IPS-18a (cell line): ENCODE measurements around the gene ZNF236.

Experiments used
- H3K27ac ChIP-seq: one replicate; pipeline ENCODE4 v1.5.1; 2013; ENCODE audit warnings: low read length
- H3K27me3 ChIP-seq: one replicate; pipeline ENCODE4 v1.6.1; 2013; ENCODE audit warnings: mild to moderate bottlenecking, low read length; ENCODE audit not compliant: control insufficient read depth, insufficient read depth
- H3K36me3 ChIP-seq: one replicate; pipeline ENCODE4 v1.6.1; 2013; ENCODE audit warnings: low read depth, low read length; ENCODE audit not compliant: control insufficient read depth
- H3K4me1 ChIP-seq: one replicate; pipeline ENCODE4 v1.6.1; 2013; ENCODE audit warnings: low read depth, low read length; ENCODE audit not compliant: control insufficient read depth
- H3K4me3 ChIP-seq: one replicate; pipeline ENCODE4 v1.5.1; 2013; ENCODE audit warnings: low read length
- H3K9ac ChIP-seq: one replicate; pipeline ENCODE4 v1.6.1; 2013; ENCODE audit warnings: mild to moderate bottlenecking, low read length, moderate library complexity
- H3K9me3 ChIP-seq: one replicate; pipeline ENCODE4 v1.6.1; 2013; ENCODE audit warnings: low read depth, low read length; ENCODE audit not compliant: control insufficient read depth

Gene ZNF236

DNA sequence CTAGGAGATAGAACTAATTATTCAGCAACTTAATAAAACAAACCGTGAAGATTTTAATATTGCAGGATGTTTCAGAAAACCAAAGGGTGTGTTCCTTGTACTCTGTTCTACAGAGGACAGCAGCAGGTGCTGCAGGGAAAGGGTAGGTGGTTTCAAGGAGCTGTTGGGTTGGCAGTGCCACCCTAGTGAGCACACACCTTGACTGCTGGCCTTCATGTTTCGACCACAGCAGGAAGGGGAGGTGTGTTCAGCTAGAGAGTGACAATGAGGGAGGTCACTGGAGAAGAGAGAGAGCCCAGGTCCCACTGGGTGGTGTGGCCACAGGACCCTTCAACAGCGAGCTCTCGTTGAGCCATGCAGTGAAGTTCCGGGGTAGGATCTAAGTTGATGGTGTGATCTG, 98.6 kb downstream of the ZNF236 start:
- Histone ChIP-seq H3K9ac (no peak overlapping the region), H3K27me3 (no peaks in the 10 kb centered on the region), H3K27ac (no peak overlapping the region), H3K9me3 (no peaks in the 10 kb centered on the region), H3K4me1 (no peaks in the 10 kb centered on the region), H3K4me3 (no peak overlapping the region), H3K36me3 (peaks cover 26% of the 10 kb centered on the region)

DNA sequence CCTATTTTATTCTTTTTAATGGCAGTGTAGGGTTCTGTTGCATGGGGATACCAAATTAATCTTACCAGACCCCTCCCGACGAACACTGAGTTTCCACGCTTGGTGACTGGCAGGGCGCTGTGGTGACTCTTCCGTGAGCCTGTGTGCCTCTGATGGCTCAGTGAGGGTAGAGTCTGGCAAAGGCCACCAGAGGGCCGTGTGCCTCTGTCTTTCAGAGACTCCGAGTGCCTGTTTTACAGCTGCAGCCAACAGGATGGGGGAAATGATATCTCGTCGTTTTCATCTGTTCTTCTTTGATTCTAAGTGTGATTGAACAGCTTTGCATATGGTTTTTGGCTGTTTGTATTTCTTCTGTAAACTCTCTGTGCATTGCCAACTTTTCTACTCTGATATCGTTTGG, 99.8 kb downstream of the ZNF236 start:
- no peaks in the 10 kb centered on the region for H3K9me3 ChIP-seq
- H3K9ac ChIP-seq, result no peak overlapping the region
- H3K36me3 ChIP-seq, result peaks cover 23% of the 10 kb centered on the region
- no peak overlapping the region for H3K27ac ChIP-seq
- no peaks in the 10 kb centered on the region for H3K27me3 ChIP-seq
- H3K4me1 ChIP-seq, result no peaks in the 10 kb centered on the region
- H3K4me3 ChIP-seq, result no peak overlapping the region

DNA sequence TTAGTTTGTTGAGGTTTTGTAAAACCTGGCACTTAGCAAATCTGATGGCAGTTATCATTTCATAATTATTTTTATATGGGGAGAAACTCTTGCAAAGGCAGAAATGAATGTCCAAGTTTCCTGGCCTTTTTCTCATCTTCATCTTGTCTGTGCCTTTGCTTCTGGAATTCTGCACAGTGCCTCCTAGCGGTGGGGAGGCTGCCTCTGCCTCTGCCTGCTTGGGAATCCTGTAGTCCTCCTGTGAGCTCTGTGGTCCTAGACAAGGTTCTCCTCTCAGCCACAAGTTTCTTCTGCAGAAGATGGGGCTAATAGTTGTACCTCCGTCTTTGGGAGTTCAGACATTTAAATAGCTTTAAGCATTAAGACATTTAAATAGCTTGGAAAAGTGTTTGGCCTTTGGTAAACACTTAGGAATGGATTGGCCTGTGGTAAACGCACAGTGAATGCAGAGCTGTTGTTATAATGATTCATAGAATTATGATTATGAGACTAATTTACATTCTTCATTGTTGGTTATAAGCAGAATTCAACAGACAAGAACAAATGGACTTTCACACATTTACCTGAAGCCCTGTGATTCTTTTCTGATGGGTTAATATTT, 101.2 kb downstream of the ZNF236 start:
- H3K36me3 ChIP-seq, result peaks cover 30% of the 10 kb centered on the region
- H3K4me3 ChIP-seq, result no peak overlapping the region

DNA sequence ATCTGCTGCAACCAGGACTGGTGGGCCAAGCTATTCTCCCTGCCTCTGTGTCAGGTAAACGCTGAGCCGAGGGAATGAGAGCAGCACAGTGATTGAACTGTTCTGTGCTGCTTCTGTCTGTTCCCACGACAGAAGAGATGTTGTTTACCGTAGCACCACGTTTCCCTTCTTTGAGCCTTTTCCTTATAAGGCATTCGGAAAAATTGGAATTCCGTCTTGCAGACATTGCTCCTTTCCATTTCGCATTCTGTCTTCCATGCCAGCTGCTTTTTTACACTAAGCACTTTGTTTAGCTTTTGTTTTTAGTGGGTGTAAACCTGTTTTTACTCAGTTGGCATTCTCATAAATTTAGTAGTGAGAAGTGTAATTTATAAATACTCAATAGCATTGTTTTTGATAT, 103.1 kb downstream of the ZNF236 start:
- no peaks in the 10 kb centered on the region for H3K4me1 ChIP-seq
- H3K9me3 ChIP-seq, result no peaks in the 10 kb centered on the region
- H3K4me3 ChIP-seq, result no peak overlapping the region
- H3K27ac ChIP-seq, result no peak overlapping the region
- H3K9ac ChIP-seq, result no peak overlapping the region
- H3K27me3 ChIP-seq, result no peaks in the 10 kb centered on the region
- peaks cover 32% of the 10 kb centered on the region for H3K36me3 ChIP-seq

More for the DNA sequence above, 101.2 kb downstream of the ZNF236 start:
- Histone ChIP-seq H3K9me3 (no peaks in the 10 kb centered on the region), H3K27ac (no peak overlapping the region), H3K9ac (no peak overlapping the region), H3K4me1 (no peaks in the 10 kb centered on the region), H3K27me3 (no peaks in the 10 kb centered on the region)

DNA sequence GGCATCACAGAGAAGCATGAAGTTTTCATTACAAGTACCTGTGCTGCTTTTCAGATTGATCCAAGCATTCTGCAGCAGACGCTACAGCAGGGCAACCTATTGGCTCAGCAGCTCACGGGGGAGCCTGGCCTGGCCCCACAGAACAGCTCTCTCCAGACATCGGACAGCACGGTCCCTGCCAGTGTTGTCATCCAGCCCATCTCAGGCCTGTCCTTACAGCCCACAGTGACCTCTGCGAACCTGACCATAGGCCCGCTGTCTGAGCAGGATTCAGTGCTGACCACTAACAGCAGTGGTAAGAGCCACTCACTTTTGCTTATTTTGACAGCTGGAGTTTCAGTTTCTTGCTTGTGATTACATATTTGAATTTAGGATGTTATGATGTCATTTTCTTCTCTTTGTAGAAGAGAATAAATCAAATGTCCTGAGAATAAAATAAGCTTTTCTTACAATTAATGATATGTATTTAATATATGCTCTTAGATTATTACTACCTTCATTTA, 104.9 kb downstream of the ZNF236 start:
- Histone ChIP-seq H3K27ac (no peak overlapping the region), H3K9ac (no peak overlapping the region), H3K9me3 (no peaks in the 10 kb centered on the region), H3K4me3 (no peak overlapping the region), H3K36me3 (peaks cover 35% of the 10 kb centered on the region), H3K27me3 (no peaks in the 10 kb centered on the region), H3K4me1 (no peaks in the 10 kb centered on the region)

DNA sequence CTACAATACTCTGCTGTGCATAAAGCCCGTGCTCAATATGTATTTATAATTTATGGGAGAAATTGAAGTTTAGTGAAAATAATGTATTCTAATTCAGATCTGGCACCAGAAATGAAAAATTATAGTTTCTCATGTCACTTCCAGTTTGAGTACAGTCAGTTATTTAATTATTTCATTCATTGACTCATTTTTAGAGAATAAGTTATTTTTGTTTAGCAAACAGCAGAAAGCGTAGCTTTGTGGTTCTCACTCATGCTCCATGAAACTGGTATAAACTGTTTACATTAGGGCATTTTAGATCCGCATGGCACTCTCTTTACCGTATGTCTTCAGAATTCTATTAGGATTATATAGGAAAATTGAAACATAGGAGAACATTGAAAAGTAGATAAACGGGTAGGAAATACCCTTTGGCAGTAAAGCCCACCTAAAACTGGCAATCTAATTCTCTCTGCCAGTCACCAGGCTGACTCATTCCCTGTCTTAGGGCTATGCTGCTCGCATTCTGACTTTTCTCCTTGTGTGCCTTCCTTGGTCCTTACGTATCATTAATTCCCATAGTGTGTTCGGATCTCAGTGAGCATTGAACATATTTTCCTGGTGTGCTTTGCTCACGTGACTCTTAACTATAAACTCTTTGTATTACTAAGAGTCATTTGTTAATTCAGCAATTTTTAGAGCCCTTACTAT, 106.0 kb downstream of the ZNF236 start:
- Histone ChIP-seq H3K9me3 (no peaks in the 10 kb centered on the region), H3K27ac (no peak overlapping the region), H3K4me1 (no peaks in the 10 kb centered on the region), H3K36me3 (peaks cover 35% of the 10 kb centered on the region), H3K9ac (no peak overlapping the region), H3K27me3 (no peaks in the 10 kb centered on the region), H3K4me3 (no peak overlapping the region)

DNA sequence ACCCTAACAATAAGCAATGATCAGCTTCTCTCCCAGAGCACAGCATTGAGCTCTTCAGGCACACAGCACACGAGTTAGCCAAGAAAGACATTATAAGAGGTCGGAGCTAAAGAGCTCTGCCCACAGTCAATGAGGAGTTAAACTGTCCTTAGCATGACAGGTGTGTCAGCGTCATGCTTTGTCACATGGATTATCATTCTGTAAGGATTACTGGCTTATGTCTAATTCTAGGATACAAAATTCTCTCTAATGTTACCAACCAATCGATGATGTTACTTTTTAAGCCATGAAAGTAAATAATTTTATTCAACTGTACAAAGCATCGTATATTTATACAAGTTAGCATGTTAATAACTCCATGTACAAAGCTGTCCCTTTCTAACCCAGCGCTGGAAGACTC, 108.8 kb downstream of the ZNF236 start:
- no peaks in the 10 kb centered on the region for H3K4me1 ChIP-seq
- no peaks in the 10 kb centered on the region for H3K9me3 ChIP-seq
- no peak overlapping the region for H3K4me3 ChIP-seq
- no peak overlapping the region for H3K9ac ChIP-seq
- H3K27ac ChIP-seq, result no peak overlapping the region
- peaks cover 23% of the 10 kb centered on the region for H3K36me3 ChIP-seq
- H3K27me3 ChIP-seq, result no peaks in the 10 kb centered on the region

DNA sequence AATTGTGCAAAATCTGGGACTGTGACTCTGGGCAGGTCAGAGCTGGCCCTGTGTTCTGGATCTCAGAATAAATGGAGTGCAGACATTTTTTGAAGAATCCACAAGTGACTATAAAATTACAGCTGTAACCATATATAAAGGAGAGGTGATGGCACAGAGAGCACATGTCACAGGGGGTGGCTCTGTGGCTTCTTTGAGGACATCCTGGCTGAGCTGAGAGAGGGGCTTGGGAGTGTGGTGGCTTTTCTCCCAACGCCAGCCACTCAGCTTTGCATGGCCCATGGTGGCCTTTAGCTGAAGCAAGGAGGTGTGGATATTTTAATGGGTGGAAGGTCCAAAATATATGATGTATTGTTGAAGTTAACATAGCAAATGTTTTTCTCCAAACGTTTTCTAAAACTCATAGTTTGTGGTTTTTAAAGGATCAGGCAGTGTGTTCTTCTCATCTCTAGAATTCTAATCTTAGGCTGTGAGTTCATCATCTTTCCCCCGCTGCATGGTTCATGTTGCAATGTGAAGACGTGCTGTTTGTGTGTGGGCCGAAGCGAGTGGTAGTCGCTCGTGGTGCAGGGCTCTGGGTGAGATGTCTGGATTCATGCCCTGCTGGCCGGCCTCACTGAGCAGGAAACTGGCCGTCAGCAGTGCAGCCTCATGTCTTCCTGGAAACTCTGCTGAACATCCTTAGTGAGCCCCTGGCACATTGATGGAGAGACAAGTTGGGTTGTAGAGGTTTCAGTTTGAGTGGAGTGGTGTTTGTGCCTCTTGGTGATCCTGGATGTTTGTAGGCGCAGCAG, 109.9 kb downstream of the ZNF236 start:
- Histone ChIP-seq H3K9ac (no peak overlapping the region), H3K27ac (no peak overlapping the region), H3K27me3 (no peaks in the 10 kb centered on the region), H3K36me3 (peaks cover 22% of the 10 kb centered on the region), H3K4me3 (no peak overlapping the region), H3K9me3 (no peaks in the 10 kb centered on the region), H3K4me1 (no peaks in the 10 kb centered on the region)

DNA sequence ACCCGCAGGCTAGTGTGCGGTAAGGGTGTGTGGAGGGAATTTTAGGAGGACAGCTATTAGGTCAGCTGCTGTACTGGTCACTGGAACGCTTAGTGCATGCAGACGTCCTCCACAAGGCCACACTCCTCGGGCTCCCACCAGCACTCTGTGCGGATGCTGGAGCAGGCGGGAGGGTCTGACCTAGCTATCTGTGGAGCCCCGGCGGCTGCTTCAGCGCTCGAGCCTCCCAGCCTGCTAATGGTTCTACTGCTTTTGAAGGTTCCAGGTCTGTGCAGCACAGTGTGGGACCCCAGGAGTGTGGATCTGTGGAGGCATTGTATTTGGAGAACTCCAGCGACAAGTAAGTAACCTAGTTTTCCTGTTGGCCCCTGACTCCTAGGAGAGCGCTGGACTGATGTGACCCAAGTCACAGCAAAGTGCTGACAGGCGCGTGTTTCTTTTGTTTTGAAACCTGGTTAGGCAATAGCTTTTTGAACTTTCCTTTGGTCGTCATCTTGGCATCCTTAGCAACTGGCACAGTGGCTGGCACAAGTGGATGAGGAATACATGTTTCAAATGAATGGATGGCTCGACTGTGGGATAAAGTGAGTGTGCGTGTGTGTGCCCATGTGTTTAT, 113.5 kb downstream of the ZNF236 start:
- H3K9ac ChIP-seq, result no peak overlapping the region
- H3K27ac ChIP-seq, result no peak overlapping the region
- H3K9me3 ChIP-seq, result no peaks in the 10 kb centered on the region
- H3K27me3 ChIP-seq, result no peaks in the 10 kb centered on the region
- no peak overlapping the region for H3K4me3 ChIP-seq
- H3K36me3 ChIP-seq, result peaks cover 23% of the 10 kb centered on the region
- no peaks in the 10 kb centered on the region for H3K4me1 ChIP-seq

DNA sequence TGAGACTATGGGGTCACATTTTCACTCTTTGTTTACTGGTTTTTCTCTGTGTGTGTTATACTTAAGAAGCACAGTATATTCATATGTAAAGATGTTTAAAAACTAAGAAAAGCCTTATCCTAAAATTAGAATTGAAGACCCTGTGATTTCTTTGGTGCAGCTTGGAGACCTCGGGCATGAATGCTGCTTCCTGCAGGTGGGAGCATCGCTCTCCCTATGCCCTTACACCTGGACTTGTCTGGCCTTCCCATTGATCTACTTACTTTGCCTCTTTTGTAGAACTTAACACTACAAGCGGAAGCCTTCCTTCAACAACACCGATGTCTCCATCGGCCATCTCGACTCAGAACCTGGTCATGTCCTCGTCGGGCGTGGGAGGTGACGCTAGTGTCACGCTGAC, 114.5 kb downstream of the ZNF236 start:
- Histone ChIP-seq H3K27ac (no peak overlapping the region), H3K9ac (no peak overlapping the region), H3K9me3 (no peaks in the 10 kb centered on the region), H3K36me3 (peaks cover 20% of the 10 kb centered on the region), H3K27me3 (no peaks in the 10 kb centered on the region), H3K4me3 (no peak overlapping the region), H3K4me1 (no peaks in the 10 kb centered on the region)

DNA sequence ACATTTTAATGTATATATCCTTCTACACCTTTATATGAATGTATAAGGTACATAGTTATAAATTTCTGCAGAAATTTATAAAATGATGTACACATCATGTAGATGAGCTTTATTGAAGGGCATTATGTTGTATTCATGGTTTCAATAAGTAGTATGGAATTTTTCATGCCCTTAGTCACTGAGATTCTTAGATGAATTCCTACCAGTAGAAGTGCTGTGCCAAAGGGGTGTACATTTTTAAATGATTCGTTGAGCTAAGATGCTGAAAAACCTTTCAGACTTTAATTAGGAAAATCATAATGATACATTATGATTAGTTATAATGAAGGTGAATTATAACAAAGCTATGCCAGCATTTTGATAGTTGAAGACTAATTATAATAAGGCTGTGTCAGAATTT, 115.2 kb downstream of the ZNF236 start:
- H3K4me3 ChIP-seq, result no peak overlapping the region
- H3K9ac ChIP-seq, result no peak overlapping the region
- H3K27ac ChIP-seq, result no peak overlapping the region
- H3K9me3 ChIP-seq, result no peaks in the 10 kb centered on the region
- peaks cover 20% of the 10 kb centered on the region for H3K36me3 ChIP-seq
- no peaks in the 10 kb centered on the region for H3K4me1 ChIP-seq
- no peaks in the 10 kb centered on the region for H3K27me3 ChIP-seq
